ENCODE results near the gene PHOSPHO2. TPM values are rescaled to one million over a fixed set of nuclear protein-coding genes. Genes with fewer than 3 reads are reported as not detected.

PHOSPHO2 gene
- total RNA-seq, 1 donor from 2014 or later, result 9.6 TPM

DNA sequence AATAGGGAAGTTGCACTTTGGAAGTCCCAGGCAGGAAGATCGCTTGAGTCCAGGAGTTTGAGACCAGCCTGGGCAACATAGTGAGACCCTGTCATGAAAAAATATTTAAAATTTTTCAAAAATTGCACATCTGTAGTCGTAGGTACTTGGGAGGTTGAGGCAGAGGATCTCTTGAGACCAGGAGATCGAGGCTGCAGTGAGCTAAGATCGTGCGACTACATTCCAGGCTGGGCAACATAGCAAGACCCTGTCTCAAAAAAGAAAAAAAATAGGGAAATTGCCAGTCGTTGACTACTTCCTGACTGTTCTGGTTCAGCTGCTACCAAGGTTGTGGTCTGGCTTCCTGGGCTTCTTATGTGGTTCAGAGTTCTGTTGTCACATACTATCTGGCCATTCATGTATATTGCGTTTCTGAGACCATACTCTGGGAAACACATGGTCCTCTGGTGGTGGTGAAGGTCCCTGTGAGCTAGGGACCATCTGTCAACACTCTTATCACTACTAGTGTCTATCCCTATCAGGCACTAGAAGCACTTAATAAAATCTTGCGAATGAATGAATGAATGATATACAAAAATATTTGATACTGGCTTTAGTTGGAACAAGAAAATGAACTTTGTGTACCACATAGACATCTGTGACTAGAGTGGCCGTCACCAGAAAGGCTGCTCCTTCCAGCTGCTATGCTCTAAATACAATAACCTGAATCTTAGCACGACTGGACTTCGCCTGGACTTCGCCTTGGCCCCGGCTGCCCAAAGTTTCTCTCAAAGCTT is 38.5 kb downstream of the PHOSPHO2 start:
- TF ChIP-seq, protein P1, sequence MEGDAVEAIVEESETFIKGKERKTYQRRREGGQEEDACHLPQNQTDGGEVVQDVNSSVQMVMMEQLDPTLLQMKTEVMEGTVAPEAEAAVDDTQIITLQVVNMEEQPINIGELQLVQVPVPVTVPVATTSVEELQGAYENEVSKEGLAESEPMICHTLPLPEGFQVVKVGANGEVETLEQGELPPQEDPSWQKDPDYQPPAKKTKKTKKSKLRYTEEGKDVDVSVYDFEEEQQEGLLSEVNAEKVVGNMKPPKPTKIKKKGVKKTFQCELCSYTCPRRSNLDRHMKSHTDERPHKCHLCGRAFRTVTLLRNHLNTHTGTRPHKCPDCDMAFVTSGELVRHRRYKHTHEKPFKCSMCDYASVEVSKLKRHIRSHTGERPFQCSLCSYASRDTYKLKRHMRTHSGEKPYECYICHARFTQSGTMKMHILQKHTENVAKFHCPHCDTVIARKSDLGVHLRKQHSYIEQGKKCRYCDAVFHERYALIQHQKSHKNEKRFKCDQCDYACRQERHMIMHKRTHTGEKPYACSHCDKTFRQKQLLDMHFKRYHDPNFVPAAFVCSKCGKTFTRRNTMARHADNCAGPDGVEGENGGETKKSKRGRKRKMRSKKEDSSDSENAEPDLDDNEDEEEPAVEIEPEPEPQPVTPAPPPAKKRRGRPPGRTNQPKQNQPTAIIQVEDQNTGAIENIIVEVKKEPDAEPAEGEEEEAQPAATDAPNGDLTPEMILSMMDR (IDR thresholded peaks at IDR 0.05; ENCODE audit: partially characterized antibody, unreplicated experiment), result no peak
- no peaks in the 10 kb centered on the region for H3K36me3 Mint-ChIP-seq (ENCODE audit: unreplicated experiment)
- H3K4me3 Mint-ChIP-seq (ENCODE audit: unreplicated experiment), result peak overlapping the region; percentile 99
- H3K9me3 Mint-ChIP-seq (ENCODE audit: unreplicated experiment), result peaks cover 9% of the 10 kb centered on the region
- H3K27ac Mint-ChIP-seq (ENCODE audit: unreplicated experiment), result peak overlapping the region; percentile 97
- H3K4me1 Mint-ChIP-seq (ENCODE audit: low read depth, unreplicated experiment), result peaks cover 30% of the 10 kb centered on the region
- no peak for DNase-seq
- H3K27me3 Mint-ChIP-seq (ENCODE audit: unreplicated experiment), result peaks cover 10% of the 10 kb centered on the region

DNA sequence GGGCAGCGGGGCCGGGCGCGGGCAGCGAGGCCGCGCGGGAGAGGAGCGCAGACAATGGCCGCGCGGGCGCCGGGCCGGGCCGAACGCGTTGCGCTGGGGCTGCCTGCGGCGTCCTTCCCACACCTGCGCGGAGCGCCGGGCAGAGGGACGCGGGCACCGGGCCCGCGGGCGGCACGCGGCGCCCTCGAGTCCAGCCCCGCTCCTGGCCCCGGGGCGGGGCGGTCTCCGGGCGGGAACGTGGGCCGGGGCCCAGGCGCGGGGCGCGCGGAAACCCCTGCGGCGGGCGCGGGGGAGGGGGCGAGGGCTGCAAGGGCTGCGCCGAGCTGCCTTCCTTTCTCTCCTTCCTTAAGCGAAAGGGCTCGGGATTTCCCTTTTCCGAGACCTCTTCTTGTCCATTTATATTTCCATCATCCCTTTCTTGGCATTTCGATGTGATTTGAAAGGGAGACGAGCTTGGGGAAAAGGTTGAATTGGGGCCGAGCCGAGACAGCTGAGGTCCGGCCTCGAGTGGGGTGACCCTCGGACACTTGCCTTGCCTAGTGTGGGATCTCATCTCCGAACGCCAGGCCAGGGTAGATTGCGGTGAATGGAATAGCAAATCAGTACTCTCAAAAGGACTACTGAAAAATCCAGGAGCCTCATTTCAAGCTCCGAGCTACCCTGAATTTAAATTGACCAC is 40.0 kb downstream of the PHOSPHO2 start:
- H3K36me3 Mint-ChIP-seq (ENCODE audit: unreplicated experiment), result peaks cover 2% of the 10 kb centered on the region
- H3K4me1 Mint-ChIP-seq (ENCODE audit: low read depth, unreplicated experiment), result peaks cover 30% of the 10 kb centered on the region
- H3K27me3 Mint-ChIP-seq (ENCODE audit: unreplicated experiment), result peaks cover 12% of the 10 kb centered on the region
- TF ChIP-seq, protein P1 (IDR thresholded peaks at IDR 0.05; ENCODE audit: partially characterized antibody, unreplicated experiment), result no peak
- peak overlapping the region; percentile 91 for H3K4me3 Mint-ChIP-seq (ENCODE audit: unreplicated experiment)
- H3K9me3 Mint-ChIP-seq (ENCODE audit: unreplicated experiment), result peaks cover 7% of the 10 kb centered on the region
- H3K27ac Mint-ChIP-seq (ENCODE audit: unreplicated experiment), result peak overlapping the region; percentile 94
- peak; percentile 70 for DNase-seq

DNA sequence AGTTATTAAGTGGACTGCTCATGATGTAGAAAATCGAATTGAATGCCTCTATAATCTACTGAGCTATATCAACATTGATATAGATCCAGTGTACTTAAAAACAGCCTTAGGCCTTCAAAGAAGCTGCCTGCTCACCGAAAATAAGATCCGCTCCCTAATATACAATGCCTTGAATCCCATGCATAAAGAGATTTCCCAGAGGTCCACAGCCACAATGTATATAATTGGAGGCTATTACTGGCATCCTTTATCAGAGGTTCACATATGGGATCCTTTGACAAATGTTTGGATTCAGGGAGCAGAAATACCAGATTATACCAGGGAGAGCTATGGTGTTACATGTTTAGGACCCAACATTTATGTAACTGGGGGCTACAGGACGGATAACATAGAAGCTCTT is 41.4 kb downstream of the PHOSPHO2 start:
- peaks cover 29% of the 10 kb centered on the region for H3K4me1 Mint-ChIP-seq (ENCODE audit: low read depth, unreplicated experiment)
- peaks cover 14% of the 10 kb centered on the region for H3K27me3 Mint-ChIP-seq (ENCODE audit: unreplicated experiment)
- no peak for DNase-seq
- H3K36me3 Mint-ChIP-seq (ENCODE audit: unreplicated experiment), result peaks cover 7% of the 10 kb centered on the region
- peaks cover 7% of the 10 kb centered on the region for H3K9me3 Mint-ChIP-seq (ENCODE audit: unreplicated experiment)
- peak overlapping the region; percentile 91 for H3K4me3 Mint-ChIP-seq (ENCODE audit: unreplicated experiment)
- H3K27ac Mint-ChIP-seq (ENCODE audit: unreplicated experiment), result peak overlapping the region; percentile 94
- TF ChIP-seq, protein P1 (IDR thresholded peaks at IDR 0.05; ENCODE audit: partially characterized antibody, unreplicated experiment), result no peak

DNA sequence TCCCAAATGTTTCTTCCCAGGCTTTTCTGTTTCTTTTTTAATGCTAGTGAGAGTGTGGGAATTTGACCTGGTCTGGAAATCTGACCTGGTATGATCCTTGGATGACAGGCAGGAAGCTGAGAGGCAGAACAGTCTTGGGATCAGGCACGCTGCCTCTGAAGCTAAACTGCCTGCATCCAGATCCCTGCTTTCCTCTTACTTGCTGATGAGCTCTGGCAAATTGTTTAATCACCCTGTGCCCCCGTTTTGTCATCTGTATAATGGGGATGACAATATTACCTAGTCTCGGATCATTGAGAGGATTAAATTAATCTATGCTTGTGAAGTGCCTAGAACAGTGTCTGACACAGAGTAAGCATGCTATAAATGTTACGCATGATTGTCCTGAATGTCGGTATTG is 42.6 kb downstream of the PHOSPHO2 start:
- Mint-ChIP-seq H3K36me3 (ENCODE audit: unreplicated experiment) (peaks cover 7% of the 10 kb centered on the region), H3K27me3 (ENCODE audit: unreplicated experiment) (peaks cover 14% of the 10 kb centered on the region), H3K4me3 (ENCODE audit: unreplicated experiment) (peak overlapping the region; percentile 91), H3K4me1 (ENCODE audit: low read depth, unreplicated experiment) (peaks cover 31% of the 10 kb centered on the region), H3K27ac (ENCODE audit: unreplicated experiment) (peak overlapping the region; percentile 23), H3K9me3 (ENCODE audit: unreplicated experiment) (peaks cover 7% of the 10 kb centered on the region)
- DNase-seq, result no peak
- TF ChIP-seq, protein P1 (IDR thresholded peaks at IDR 0.05; ENCODE audit: partially characterized antibody, unreplicated experiment), result no peak
